GM19351 (cell line): Measurements from ENCODE around the gene JADE2.

Experiments
- ATAC-seq: cut with Tn5 transposase; IDR thresholded peaks from one replicate; pipeline ENCODE4 v1.9.1; 2021; ENCODE audit warnings: mild to moderate bottlenecking, moderate library complexity; ENCODE audit not compliant: unreplicated experiment

Gene JADE2

DNA sequence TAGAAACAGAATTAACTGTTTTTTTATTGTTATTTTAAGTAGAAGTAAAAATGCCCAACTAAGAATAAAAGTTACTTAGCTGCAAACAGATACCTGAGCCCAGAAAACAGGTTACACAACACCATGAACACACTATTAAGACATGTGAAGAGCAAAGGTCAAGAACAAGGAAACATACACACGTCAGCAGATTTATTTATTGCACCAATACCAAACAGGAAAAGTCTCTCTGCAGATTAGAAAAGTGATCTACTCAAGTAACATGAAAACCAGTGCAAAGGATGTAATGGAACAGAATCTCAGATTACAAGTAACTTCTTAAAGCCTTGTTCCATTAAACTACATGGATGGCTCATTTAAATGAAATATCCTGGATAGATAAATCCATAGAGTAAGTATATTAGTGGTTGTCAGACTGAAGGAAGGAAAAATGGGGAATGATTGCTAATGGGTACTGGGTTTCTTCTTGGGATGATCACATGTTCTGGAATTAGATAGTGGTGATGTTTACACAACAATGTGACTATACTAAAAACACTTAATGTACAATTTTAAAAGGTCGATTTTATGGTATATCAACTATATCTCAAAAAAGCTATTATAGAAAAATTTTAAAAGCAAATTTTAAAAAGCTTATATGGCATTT lies 101.0 kb downstream of the JADE2 start:
- no peak for ATAC-seq
